Testis (tissue), 3 donors: ENCODE data around the gene PROC. TPM values are rescaled to one million over a fixed set of nuclear protein-coding genes. Genes with fewer than 3 reads are reported as not detected.
A peak's percentile ranks its signal among the peaks of the same experiment; 100 is the strongest.

Experiments
- DNase-seq: peaks from one replicate; pipeline ENCODE4 v3.0.0-alpha.2; 2019
- H3K27ac ChIP-seq, 2 donors: fragments of 200-600 bp; sonication (generic); one replicate each; pipeline ENCODE4 v1.5.1; 2019
- H3K27me3 ChIP-seq: fragments of 200-600 bp; sonication (generic); one replicate; pipeline ENCODE4 v1.5.1; 2019
- H3K36me3 ChIP-seq: fragments of 200-600 bp; sonication (generic); one replicate; pipeline ENCODE4 v1.5.1; 2017; ENCODE audit warnings: low read depth; ENCODE audit errors: missing control alignments
- H3K4me1 ChIP-seq: fragments of 200-600 bp; sonication (generic); one replicate; pipeline ENCODE4 v1.5.1; 2019
- H3K4me3 ChIP-seq, 2 donors: fragments of 200-600 bp; sonication (generic); one replicate each; pipeline ENCODE4 v1.5.1; 2017 to 2019
- H3K9me3 ChIP-seq: fragments of 200-600 bp; sonication (generic); one replicate; pipeline ENCODE4 v1.5.1; 2017
- CTCF ChIP-seq, 3 experiments: fragments of 450-650 bp in 2 of 3; fragments of 200-600 bp in 1 of 3; sonication (generic) in 1 of 3; IDR thresholded peaks; one replicate each; pipeline ENCODE4 v1.5.1; 2016 to 2019; ENCODE audit warnings: antibody characterized with exemption in 3 of 3, mild to moderate bottlenecking in 2 of 3, moderate library complexity in 1 of 3
- POLR2A ChIP-seq: fragments of 450-650 bp; IDR thresholded peaks from one replicate; pipeline ENCODE4 v1.6.1; 2017; ENCODE audit warnings: antibody characterized with exemption, mild to moderate bottlenecking, moderate library complexity
- WGBS, 2 donors: methylation state at CpG; one replicate each; pipeline ENCODE4 v1.1.5; 2018; 5-methylcytosine and 5-hydroxymethylcytosine counted together
- intact Hi-C: fragments of 100-400 bp; cut with DNase I; formaldehyde crosslinking; loops from one replicate; pipeline ENCODE4 v1.15.1; 2023; ENCODE audit warnings: low total_unique reads
- polyA plus RNA-seq: library from polyadenylated mRNA; stranded (reverse); fragments of 350-450 nt; fragmentation: Illumina TruSeq; extraction: RNeasy Lipid Tissue Mini Kit (QIAGEN cat#74804); gene quantifications from one replicate; pipeline ENCODE4 v1.2.3, GENCODE V29; 2014; ENCODE audit warnings: low read depth, low replicate concordance; ENCODE audit not compliant: insufficient read depth
- total RNA-seq, 2 donors: library from RNA; depleted of rRNA; stranded (reverse); fragments of >200 nt; gene quantifications; one replicate each; pipeline ENCODE4 v1.2.3, GENCODE V29; 2016

The PROC gene
- total and polyA plus RNA-seq, 3 donors from 2014 or later, result 0.63 TPM; not detected in 2

- Histone ChIP-seq H3K4me1 (peaks cover 6% of the 10 kb centered on the region), H3K27me3 (no peaks in the 10 kb centered on the region), H3K27ac (no peak overlapping the region), H3K4me3 (no peak overlapping the region), H3K9me3 (no peaks in the 10 kb centered on the region), H3K36me3 (no peaks in the 10 kb centered on the region)
- DNase-seq, result no peak
- 82 to 84% methylated on average over 3 of the region's 3 CpGs for WGBS, 2 donors
- TF ChIP-seq CTCF (IDR thresholded peaks at IDR 0.05) (no peak), POLR2A (no peak)
- intact Hi-C loops, result no loop called here
These were observed 35.4 kb upstream of the PROC start for GRCh38 chr2:127382831-127383230.

- intact Hi-C loops, result no loop called here
- Histone ChIP-seq H3K4me3 (no peak overlapping the region), H3K27ac (no peak overlapping the region), H3K27me3 (no peaks in the 10 kb centered on the region), H3K9me3 (no peaks in the 10 kb centered on the region), H3K36me3 (no peaks in the 10 kb centered on the region), H3K4me1 (peaks cover 13% of the 10 kb centered on the region)
- WGBS, 2 donors, result 74 to 89% methylated on average over 6 of the region's 6 CpGs
- TF ChIP-seq POLR2A, result no peak
- no peak for TF ChIP-seq CTCF (IDR thresholded peaks at IDR 0.05)
- DNase-seq, result no peak
These were observed 33.7 kb upstream of the PROC start for GRCh38 chr2:127384529-127384928.

- H3K4me1 ChIP-seq, result peaks cover 13% of the 10 kb centered on the region
- H3K9me3 ChIP-seq, result no peaks in the 10 kb centered on the region
- no peak overlapping the region for H3K4me3 ChIP-seq
- intact Hi-C loops, result no loop called here
- no peaks in the 10 kb centered on the region for H3K36me3 ChIP-seq
- WGBS, 2 donors, result 31 to 38% methylated on average over 4 of the region's 4 CpGs
- TF ChIP-seq POLR2A, result no peak
- no peak for TF ChIP-seq CTCF (IDR thresholded peaks at IDR 0.05)
- DNase-seq, result no peak
- no peaks in the 10 kb centered on the region for H3K27me3 ChIP-seq
- no peak overlapping the region for H3K27ac ChIP-seq
These were observed 32.0 kb upstream of the PROC start for GRCh38 chr2:127386246-127386645.

- Histone ChIP-seq H3K27ac (peak overlapping the region; percentile 100), H3K4me3 (peak overlapping the region; percentile 97 to 99), H3K4me1 (peaks cover 13% of the 10 kb centered on the region), H3K27me3 (no peaks in the 10 kb centered on the region), H3K9me3 (no peaks in the 10 kb centered on the region), H3K36me3 (no peaks in the 10 kb centered on the region)
- 1 to 3% methylated on average over 9 to 26 of the region's 58 CpGs for WGBS, 2 donors
- TF ChIP-seq CTCF (IDR thresholded peaks at IDR 0.05) (no peak), POLR2A (no peak)
- DNase-seq, result peak; percentile 89
- intact Hi-C loops, result no loop called here
These were observed 31.2 kb upstream of the PROC start for GRCh38 chr2:127386764-127387654.
